SK-N-MC (cell line): ENCODE data around the gene TTLL11.

Experiments used
- EZH2 ChIP-seq: fragments of 200-600 bp; sonication (generic); IDR thresholded peaks from one replicate; pipeline ENCODE4 v1.6.1; 2017; ENCODE audit warnings: antibody characterized with exemption
- FOXP2 ChIP-seq: optimal IDR thresholded peaks from 2 replicates; pipeline ENCODE3; 2011; ENCODE audit warnings: mild to moderate bottlenecking, moderate library complexity; ENCODE audit not compliant: insufficient read depth; ENCODE audit errors: extremely low read length, control extremely low read depth
- POLR2AphosphoS5 ChIP-seq: IDR thresholded peaks from 2 replicates; pipeline ENCODE4 v1.6.1; 2012; ENCODE audit warnings: mild to moderate bottlenecking, low read depth, low read length, borderline replicate concordance

GRCh38 chr9:122058709-122059108, 34.4 kb downstream of the TTLL11 start:
- no peak for TF ChIP-seq POLR2AphosphoS5
- TF ChIP-seq EZH2, result no peak
- TF ChIP-seq FOXP2, result no peak
